GM04503 (cell line): ENCODE data around the gene SAT2.
"Not testable (repeated sequence)": the region's sequence is repeated elsewhere in the genome, so short reads cannot be mapped to it uniquely, and the experiment has no call there.

ENCODE experiments used
- DNase-seq: peaks from one replicate; pipeline ENCODE4 v3.0.0-alpha.2; 2012; ENCODE audit warnings: low read depth

The SAT2 gene

DNA sequence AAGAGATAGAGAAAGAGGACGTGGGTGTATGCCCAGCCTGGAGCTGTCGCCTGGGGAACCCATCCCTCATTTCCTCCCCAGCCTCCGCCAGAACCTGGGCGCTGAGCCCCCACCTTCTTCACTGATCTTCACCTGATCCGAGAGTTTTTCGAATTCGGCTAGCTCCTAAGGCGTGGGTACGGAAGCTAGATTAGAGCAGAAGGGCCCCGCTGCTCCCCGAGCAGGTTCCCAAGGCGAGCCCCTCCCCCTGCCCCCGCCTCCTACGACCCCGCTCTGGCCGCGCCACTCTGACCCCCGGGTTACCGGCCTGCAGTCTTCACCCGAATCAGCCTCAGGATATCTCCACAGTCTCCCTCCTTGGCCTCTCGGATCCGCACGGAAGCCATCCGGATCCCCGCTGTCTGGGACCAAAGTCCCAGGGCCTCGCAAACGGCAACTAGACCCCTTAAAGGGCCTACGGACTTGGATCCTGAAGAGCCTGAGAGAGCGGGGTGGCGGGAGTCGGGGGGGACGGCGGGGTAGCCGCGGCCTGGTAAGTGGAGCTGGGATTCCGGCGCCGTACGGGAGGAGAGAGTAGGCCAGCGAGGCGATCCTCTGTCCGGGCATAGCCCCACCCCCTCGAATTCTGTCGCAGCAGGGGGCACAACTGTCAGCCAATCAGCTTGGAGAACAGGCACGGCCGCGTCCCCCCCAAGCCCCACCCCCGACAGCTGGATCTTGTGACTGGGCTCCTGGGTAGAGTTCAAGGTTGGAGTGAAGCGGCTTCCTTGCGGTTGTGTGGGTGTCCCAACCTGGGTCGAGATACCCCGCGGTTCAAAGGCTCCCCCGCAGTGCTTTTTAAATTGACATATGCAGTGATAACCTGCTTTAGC is at the start of gene SAT2:
TSS of gene SAT2 (minus strand) at position 572 of the 872 bp plus-strand sequence. CDS start at position 386, 186 bp downstream.
- DNase-seq, result peak; percentile 72

DNA sequence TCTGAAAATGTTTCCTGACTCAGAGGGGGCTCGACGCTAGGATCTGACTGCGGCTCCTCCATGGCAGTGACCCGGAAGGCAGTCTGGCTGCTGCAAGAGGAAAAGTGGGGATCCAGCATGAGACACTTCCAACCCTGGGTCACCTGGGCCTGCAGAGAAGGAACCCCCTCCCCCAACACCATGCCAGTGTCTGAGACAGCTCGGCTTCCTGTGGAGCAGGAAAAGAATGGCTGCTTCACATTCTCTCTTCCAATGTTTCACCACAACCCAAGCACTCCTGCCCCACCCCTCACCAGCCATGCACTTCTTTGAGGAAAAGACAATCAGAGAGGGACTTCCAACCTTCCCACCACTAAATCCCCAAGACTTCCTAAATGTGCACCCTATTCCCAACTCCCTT is 48.9 kb upstream of the SAT2 start:
- no peak for DNase-seq

DNA sequence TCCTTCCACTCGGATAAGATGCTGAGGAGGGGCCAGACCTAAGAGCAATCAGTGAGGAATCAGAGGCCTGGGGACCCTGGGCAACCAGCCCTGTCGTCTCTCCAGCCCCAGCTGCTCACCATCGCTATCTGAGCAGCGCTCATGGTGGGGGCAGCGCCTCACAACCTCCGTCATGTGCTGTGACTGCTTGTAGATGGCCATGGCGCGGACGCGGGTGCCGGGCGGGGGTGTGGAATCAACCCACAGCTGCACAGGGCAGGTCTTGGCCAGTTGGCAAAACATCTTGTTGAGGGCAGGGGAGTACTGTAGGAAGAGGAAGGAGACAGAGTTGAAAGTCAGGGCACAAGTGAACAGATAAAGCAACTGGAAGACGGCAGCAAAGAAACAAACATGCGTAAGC is 47.3 kb upstream of the SAT2 start:
- DNase-seq, result no peak

DNA sequence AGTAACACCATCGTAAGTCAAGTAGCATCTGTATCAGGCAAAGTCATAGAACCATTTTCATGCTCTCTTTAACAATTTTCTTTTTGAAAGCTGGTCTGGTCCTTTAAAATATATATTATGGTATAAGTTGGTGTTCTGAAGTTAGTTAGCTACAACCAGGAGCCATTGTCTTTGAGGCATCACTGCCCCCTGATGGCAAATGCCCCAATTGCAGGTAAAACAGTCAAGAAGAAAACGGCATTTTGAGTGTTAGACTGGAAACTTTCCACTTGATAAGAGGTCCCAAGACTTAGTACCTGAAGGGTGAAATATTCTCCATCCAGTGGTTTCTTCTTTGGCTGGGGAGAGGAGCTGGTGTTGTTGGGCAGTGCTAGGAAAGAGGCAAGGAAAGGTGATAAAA is 45.6 kb upstream of the SAT2 start:
- no peak for DNase-seq

DNA sequence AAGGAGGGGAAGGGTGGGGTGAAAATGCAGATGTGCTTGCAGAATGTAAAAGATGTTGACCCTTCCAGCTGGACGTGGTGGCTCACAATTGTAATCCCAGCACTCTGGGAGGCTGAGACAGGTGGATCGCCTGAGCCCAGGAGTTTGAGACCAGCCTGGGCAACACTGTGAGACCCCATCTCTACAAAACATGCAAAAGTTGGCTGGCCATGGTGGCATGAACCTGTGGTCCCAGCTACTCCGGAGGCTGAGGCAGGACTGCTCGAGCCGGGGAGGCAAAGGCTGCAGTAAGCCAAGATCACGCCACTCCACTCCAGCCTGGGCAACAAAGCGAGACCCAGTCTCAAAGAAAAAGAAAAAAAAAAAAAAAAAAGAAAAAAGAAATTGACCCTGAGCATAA is 40.9 kb upstream of the SAT2 start:
- DNase-seq, result no peak

DNA sequence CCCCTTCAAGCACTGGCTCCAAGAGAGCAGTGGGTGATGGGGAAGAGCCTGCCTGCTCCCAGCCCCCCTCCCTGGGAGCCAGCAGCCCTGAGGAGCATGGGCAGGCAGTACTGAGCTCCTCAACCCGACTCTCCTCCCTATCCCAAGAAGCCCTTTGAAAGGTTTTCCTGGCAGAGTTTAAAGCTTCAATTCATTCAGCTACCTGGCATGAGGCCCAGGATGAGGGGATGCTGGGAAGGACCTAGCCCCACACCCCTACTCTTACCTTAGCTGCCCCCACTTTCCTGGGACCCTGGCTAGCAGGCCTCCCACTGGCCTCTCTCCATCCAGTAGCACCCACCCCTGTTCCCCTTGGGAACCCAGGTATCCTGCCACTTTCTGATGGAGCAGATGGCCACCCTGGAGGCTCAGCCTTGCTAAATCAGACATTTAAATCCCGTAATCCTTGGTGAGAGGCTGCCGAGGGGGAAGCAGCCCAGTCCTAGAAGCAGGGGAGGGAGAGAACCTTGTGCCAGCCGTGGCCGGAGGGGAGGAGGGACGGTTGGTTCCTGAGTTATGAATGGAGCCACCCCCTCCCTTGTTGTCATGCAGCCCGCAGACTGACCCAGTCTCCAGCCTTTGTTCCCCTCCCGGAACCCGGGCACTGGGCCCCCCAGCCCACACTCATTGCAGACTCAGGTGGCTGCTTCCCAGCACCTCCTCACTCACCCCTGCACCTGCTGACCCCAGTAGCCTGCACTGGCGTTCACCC is 40.2 kb upstream of the SAT2 start:
- no peak for DNase-seq

DNA sequence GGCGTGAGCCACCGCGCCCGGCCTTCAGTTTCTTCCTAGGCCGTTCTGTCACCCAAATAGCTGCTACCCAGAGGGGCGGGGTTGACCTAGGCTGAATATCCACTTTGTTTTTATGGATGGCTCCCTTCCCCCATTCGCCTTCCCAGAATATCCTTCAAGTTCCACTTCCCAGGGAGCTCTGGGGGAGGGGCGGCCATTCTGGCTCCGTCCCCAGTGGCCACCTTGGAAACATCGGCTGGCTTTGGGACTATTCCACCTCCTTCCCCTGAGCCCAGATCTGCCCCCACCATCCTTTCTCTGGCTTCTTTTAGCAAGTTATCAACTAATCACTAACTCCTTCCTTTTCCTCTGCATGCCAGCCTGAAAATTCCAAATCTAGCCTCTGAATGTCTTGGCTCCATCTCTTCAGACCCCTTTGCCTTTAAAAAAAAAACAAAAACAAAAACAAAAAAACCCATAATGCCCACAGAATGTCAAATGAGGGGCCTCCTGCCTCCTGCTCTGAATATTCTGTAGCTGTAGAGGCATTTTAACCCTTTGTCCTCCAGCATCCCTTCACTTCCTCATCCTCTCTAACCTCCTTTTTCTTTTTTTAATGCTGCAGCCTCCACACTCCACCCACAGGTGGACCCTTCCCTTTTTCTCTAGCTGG is 29.5 kb upstream of the SAT2 start:
- no peak for DNase-seq

DNA sequence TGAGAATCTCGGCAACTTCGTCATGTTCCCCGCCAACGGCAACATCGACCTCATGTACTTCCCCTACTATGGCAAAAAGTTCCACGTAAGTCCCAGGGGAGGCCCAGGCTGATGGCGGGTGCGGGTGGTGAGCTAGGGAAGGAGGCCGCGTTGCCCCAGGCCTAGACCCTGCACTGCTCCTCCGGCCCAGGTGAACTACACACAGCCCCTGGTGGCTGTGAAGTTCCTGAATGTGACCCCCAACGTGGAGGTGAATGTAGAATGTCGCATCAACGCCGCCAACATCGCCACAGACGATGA is 27.9 kb upstream of the SAT2 start:
- no peak for DNase-seq

DNA sequence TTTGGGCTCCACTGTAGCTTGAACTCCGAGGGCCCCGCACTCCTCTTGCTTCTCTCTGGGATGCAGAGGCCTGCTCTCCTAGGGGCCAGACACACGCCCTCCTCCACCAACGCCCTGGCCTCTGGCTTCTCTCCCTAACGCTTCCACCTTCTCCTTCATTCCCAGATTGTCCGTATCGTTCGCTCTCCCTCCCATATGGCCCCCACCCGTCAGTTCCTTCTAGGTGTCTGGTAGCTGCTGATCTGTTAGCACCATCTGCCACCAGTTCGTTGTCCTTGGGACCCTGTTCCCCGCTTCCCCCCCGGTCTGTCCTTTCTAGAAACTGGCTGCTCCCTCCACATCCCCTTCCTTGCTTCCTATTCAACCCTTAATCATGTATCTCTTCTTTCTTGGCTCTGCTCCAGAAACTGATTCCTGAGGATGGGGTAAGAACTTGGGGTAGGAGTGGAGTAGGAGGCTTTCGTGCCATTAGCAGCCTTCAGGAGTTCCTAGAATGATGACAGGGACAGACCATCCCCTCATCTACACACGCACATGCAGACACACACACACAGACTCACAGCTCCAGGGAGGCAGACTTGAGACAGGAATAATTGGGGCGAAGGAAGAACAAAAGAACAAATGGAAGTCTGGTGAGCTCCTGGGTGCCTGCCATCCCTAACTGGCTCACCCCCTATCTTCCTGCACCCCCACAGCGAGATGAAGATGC is 27.4 kb upstream of the SAT2 start:
- DNase-seq, result no peak

DNA sequence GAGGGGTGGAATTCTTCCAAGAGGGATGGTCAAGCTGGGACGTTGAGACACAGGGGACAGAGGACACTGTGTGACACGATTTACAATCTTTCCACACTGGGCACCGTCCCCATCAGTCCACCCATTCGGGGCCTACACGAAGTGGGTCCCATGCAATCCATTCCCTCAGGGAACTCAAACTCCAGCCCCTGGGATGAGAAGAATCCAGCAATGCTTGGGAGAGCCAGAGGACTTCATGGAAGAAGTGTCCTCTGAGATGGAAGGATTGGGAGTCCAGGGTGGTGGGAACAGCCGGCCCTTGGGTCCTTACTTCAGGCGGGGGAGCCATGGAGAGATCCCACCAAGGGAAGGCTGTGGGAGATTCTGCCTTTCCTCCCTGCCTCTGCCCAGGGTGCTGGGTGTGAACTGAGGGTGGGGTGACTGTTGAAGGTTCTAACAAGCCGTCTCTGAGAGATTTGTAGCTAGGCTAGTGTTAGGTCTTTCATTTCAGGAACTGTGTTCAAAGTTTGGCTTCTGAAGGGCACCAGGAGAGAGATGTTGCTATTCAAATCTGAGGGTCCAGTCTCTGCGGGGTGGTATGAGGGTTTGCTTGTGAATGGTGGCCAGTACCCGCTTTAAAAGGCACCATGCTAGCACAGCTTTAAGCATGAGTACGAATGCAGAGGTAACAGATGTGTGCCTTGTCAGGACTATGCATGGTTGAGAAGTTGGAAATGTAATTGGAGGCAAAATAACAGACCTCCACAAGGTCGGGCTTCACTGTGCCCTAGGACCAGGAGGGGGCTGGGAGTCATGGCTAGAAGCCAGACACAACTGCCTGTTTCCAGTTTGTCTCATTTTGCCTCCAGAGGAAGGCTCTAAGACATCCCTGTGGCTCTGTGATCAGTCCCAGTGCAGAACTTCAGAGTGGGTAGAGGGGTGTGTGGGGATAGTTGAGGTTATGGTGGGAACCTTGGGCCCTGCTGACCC is 25.1 kb upstream of the SAT2 start:
- DNase-seq, result no peak

DNA sequence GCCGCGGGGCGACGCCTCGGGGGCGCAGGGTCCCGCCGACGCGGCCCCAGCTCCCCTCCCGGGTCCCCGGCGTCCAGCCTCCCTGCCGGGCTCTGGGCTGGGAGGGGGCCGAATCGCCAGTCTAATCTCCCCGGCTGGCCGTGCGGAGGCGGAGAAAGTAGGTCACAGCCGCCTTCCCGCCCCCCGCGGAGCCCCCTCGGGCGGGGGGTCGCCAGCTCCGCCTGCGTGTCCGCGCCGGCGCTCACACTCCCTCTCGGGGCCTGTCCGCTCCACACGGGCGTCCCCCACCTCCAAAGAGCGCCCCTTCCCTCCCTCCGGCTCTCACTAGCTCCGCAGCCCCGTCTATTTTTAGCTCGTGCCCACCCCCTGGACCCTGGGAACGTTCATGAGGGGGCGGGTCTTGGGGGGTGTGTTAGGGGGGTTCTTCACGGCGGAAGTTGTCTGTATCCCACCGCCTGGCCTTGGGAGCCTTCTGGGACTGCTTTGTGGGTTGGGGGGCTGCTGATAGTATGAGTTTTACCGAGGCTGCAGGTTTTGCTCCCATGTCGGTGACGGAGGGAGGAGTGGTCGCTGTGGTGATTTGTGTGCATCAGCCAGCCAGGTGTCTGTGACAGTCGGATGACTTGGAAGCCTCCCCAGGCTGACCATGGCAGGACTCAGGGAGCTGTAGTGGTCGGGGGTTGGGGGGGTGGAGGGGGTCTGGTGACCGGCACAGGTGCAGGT is 24.2 kb upstream of the SAT2 start:
- no peak for DNase-seq

DNA sequence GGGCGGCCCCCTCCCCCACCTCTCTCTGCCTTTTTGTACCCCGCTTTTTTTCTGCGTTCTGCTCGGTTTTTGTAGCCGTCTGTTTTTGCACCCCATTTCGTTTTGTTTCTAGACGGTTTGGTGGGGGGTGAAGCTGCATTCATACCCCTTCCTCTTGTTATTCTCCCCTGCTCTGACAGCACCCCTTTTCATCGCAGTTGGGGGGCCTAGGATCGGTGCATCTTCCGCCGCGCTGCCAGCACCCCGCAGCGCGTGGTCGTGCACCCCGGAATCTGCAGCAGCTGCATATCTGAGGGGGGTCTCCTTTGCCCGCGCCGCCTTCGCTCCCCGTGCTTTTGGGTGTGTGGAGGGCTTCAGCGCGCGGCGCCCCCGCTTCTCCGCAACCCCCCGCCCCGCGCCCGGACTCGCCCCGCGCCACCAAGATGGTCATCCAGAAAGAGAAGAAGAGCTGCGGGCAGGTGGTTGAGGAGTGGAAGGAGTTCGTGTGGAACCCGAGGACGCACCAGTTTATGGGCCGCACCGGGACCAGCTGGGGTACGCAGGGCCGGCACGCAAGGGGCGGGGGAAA is 23.6 kb upstream of the SAT2 start:
- DNase-seq, result no peak

DNA sequence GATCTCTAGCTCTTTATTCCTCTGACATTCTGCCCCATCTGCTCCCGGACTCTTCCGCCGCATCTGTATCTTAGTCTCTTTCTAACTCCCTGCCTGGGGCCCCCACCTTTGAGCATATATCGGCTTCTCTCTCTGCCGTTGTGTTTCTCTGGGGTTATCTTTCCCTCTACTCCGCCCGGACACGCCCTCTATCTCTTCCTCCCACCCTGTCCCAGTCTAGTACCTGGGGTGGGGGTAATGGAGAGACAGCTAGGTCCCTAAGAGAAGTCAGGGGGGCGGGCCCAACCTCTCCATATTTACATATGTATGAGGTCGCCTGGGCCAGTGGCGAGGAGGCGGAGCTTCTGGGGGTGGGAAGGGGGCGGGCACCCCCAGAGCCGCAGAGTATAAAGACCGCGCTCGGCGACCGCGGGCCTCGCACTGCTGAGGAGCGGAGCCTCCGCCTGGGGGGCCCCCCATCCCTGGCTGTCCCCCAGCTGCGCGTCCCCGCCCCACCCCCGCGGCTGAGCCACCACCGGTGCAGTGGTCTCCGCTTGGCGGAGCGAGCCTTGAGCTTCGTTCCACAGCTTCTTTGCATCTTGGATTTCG is 23.0 kb upstream of the SAT2 start, which contains the start of gene ATP1B2:
TSS of gene ATP1B2 (plus strand) at position 418 of the 588 bp plus-strand sequence. CDS start 593 bp downstream, outside the sequence.
- no peak for DNase-seq

DNA sequence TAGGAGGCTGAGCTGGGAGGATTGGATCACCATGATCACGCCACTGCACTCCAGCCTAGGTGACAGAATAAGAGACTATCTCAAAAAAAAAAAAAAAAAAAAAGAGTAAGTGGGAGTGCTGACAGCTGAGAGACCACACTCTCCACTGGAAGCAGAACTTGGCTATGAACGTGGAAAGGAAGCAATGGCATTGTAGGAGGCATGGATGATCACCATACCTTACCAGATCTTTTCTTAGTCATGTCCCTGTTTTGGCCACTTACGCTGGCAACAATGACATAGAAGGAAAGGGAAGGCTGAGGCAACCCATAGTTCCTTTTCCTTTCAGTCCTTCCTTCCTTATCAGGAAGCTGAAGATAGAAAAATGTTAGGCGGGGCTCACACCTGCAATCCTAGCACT is 19.4 kb upstream of the SAT2 start:
- DNase-seq, result no peak

DNA sequence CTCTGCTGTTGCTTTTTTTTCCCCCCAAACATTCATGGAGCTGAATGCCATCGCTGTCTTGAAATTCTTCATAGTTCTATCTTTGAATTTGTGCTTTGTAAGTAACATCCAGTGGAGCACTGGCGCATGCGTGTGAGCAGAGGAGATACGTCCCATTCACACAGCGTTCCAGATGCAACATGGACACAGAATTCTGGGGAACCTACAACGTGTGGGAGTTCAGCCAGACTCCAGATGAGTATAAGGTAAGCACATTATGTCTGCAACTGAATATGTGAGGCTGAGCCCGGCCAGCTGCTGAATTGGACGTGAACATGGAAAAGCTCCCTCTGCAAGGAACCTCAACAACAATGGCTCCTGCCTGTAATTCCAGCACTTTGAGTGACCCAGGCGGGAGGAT is 18.8 kb upstream of the SAT2 start:
- DNase-seq, result no peak

DNA sequence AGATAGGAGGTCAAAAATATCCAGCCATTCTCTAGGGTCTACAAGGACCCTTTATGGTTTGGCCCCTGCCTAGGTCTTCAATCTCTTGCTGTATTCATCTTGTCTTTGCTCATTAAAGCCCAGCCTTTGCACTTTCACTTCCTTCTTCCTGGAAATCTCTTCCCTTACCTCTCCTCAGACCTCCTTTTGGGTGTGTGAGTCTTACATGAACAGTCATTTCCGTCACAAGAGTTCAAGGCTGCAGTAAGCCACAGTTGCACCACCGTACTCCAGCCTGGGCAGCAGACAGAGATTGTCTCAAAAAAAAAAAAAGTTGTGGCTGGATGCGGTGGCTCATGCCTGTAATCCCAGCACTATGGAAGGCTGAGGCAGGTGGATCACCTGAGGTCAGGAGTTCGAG is 17.2 kb upstream of the SAT2 start:
- DNase-seq, result no peak

DNA sequence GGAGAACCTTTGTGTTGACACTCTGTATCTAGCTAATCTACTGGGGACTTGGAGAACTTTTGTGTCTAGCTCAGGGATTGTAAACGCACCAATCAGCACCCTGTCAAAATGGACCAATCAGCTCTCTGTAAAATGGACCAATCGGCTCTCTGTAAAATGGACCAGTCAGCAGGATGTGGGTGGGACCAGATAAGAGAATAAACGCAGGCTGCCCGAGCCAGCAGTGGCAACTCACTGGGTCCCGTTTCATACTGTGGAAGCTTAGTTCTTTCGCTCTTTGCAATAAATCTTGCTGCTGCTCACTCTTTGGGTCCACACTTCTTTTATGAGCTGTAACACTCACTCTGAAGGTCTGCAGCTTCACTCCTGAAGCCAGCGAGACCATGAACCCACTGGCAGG is 14.0 kb upstream of the SAT2 start:
- DNase-seq, result not testable (repeated sequence)

DNA sequence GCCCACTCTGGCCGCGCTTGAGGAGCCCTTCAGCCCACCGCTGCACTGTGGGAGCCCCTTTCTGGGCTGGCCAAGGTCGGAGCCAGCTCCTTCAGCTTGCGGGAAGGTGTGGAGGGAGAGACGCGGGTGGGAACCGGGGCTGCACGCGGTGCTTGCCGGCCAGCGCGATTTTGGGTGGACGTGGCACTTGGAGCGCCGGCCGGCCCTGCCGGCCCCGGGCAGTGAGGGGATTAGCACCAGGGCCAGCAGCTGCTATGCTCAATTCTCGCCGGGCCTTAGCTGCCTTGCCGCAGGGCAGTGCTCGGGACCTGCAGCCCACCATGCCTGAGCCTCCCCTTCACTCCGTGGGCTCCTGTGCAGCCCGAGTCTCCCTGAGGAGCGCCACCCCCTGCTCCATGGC is 13.2 kb upstream of the SAT2 start:
- DNase-seq, result no peak

DNA sequence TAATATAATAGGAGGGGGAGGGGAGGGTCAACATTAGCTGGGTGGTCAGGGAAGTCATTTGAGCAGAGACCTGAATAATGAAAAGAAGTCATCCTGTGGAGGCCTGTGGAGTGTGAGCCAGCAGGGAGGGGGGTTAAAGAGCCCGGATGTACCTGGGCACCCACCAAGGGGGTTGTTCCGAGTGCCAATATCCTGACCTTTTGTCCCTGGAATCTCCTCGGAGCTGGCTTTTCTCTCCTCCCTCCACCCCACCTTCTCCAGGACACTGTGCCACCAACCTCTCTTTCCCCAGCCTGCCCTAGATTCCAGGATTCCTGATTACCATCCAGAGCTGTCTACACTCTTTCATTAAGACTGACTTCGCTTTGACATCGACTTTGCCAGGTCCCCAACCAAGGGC is 8.5 kb upstream of the SAT2 start:
- no peak for DNase-seq

DNA sequence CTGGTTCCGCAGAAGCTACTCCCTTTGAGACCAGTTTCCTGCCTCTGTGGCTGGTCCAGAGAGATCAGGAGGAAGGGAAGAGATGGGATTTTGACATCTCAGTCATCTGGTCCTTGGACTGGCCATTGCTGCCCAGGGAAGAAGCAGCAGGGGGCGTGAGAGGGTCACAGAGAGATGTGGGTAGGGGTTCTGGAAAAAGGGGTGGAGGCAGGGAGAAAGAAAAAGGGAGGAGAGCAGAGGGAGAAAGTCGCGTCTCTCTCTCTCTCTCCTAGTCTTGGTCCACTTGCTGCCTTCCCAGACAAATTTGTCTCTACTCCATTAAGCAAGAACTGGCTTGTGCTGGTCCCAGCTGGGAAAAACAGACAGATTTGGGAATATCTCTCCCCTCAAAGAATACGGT is 6.8 kb upstream of the SAT2 start:
- DNase-seq, result no peak
